Endothelial cell of umbilical vein (primary cell): ENCODE results near the gene NEURL1B.

Experiments used
- EZH2 ChIP-seq: IDR thresholded peaks from 2 replicates; pipeline ENCODE4 v1.6.1; 2012; ENCODE audit warnings: borderline replicate concordance, low read depth, mild to moderate bottlenecking, moderate library complexity, low read length, inconsistent platforms; ENCODE audit not compliant: severe bottlenecking
- POLR2AphosphoS5 ChIP-seq: IDR thresholded peaks from 2 replicates; pipeline ENCODE4 v1.6.1; 2012; ENCODE audit warnings: low read depth, mild to moderate bottlenecking, control low read depth, low read length, moderate library complexity; ENCODE audit not compliant: insufficient read depth
- TF ChIP-seq, protein P1 (sequence below), 2 donors: IDR thresholded peaks; 1 replicate in 1 of 2; 2 replicates in 1 of 2; pipeline ENCODE4 v1.5.1; 2011; ENCODE audit warnings: low read length in 2 of 2, mild to moderate bottlenecking in 2 of 2, moderate library complexity in 2 of 2, control low read depth in 1 of 2, inconsistent platforms in 1 of 2, low read depth in 1 of 2; ENCODE audit not compliant: insufficient read depth in 1 of 2; ENCODE audit errors: extremely low read depth in 1 of 2

DNA sequence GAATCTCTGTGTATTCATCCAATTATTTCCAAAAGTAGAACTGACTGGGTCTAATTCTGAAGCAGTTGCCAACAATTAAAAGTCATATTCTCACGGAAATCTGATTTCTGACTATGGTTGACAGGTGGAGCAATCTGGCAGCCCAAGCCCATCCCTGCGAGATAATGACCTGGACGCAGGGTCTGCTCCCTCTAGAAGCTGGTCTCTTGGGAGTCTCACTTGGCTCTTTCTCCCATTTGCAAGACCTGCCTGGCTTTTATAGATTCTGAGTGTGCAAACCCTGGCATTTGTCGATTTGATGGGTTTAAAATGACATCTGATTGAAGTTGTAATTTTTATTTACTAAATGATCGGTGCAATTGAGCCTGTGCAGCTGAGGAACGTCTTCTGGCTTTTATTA is 49.4 kb upstream of the NEURL1B start:
- TF ChIP-seq, protein P1, sequence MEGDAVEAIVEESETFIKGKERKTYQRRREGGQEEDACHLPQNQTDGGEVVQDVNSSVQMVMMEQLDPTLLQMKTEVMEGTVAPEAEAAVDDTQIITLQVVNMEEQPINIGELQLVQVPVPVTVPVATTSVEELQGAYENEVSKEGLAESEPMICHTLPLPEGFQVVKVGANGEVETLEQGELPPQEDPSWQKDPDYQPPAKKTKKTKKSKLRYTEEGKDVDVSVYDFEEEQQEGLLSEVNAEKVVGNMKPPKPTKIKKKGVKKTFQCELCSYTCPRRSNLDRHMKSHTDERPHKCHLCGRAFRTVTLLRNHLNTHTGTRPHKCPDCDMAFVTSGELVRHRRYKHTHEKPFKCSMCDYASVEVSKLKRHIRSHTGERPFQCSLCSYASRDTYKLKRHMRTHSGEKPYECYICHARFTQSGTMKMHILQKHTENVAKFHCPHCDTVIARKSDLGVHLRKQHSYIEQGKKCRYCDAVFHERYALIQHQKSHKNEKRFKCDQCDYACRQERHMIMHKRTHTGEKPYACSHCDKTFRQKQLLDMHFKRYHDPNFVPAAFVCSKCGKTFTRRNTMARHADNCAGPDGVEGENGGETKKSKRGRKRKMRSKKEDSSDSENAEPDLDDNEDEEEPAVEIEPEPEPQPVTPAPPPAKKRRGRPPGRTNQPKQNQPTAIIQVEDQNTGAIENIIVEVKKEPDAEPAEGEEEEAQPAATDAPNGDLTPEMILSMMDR (IDR thresholded peaks at IDR 0.05; ENCODE audit: extremely low read depth in 1 of 2, insufficient read depth in 1 of 2, low read depth in 1 of 2, low read length in 2 of 2): no peak
- TF ChIP-seq POLR2AphosphoS5 (no peak), EZH2 (no peak)
